NCI-H345 treated with DMSO at 0.1 percent for 48 hours (cell line): ENCODE data around the gene ALDH3A2.
A peak's percentile ranks its signal among the peaks of the same experiment; 100 is the strongest.
"Not testable (repeated sequence)": the region's sequence is repeated elsewhere in the genome, so short reads cannot be mapped to it uniquely, and the experiment has no call there.

Source experiments
- DNase-seq: peaks from one replicate; lab custom pipeline; 2025; ENCODE audit not compliant: unreplicated experiment; lab: John Stamatoyannopoulos, UW

Gene ALDH3A2

DNA sequence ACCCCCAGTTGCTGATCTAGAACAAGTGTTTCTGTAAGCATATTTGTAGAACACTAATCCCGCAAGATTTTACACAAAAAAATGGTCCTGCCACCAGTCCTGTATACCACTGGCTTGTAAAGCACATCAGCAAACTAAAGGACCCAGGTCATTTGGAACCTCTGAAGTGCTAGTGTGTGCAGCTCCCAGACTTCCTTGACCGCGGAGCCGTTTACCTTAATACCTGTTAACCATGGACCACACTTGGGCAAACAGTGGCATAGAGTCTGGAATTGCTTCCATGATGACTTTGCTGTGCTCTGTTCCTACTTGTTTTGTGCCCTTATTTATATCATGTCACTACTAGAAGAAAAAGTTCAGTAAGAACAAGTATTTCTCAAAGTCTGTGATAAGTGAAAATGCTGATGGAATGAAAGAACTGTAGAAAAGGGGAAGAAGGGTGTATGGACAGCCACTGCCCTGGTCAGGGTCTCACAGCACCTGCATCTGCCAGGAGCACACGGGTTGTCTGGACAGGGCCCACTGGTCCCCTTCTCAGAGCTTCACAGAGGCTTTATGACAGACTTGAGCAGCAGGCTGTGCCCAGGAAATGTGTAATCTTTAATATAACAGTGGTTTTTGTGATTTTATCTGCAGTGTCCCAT lies 29.3 kb downstream of the ALDH3A2 start:
- no peak for DNase-seq

DNA sequence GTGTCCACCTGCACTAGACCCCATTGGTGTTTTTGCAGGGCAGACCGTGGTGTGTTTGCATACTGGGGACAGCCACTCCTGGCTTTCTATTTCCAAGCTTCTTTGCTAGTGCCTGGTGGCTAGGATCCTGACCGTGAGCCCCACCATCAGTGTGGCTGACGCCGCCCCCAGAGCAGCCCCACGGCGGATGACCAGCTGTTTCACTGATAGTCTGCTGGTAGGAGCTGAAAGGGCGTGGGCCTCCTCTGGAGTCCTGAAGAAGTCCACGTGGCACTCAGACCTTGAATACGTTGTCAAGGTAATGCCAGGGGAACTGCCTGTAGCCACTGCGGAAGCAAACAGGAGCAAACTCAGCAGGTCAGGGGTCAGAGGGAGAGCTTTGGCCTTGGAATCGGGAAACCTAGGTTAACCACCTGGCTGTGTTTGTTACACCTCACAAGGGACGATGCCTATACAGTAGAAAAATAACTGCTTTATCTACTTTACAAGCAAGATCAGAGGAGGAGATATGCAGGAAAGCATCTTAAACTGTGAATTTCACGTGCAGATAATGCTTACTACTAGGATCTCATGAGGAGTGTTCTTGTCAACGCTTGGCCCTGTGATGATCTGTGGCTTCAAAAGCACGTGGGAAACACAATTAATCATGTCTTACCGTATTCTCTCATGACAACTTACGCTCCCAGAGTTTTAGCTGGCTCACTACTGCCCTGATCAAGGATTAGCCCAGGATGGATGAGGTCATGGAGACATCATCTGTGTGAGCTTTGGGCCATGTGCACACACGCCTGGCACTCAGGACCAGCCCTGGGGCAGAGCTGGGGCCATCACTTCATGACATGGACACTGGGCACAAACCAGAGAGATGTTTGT lies 30.3 kb downstream of the ALDH3A2 start:
- no peak for DNase-seq

DNA sequence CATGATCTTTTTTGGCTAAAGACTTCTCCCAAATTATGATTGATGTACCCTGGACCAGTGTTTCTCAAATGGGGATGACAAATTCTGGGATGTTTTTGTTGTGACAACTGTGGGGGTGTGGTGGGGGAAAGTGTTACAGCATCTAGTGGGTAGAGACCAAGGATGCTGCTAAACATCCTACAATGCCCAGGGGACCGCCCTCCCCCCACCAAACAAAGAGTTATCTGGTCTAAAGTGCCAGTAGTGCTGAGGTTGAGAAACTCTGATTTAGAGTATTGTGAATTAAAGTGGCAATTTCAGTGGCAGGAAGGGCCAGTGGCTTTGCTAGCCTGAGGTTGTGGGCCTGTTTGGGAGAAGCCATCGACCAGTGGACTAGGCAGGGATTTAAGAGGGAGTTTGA lies 34.6 kb downstream of the ALDH3A2 start:
- no peak for DNase-seq

DNA sequence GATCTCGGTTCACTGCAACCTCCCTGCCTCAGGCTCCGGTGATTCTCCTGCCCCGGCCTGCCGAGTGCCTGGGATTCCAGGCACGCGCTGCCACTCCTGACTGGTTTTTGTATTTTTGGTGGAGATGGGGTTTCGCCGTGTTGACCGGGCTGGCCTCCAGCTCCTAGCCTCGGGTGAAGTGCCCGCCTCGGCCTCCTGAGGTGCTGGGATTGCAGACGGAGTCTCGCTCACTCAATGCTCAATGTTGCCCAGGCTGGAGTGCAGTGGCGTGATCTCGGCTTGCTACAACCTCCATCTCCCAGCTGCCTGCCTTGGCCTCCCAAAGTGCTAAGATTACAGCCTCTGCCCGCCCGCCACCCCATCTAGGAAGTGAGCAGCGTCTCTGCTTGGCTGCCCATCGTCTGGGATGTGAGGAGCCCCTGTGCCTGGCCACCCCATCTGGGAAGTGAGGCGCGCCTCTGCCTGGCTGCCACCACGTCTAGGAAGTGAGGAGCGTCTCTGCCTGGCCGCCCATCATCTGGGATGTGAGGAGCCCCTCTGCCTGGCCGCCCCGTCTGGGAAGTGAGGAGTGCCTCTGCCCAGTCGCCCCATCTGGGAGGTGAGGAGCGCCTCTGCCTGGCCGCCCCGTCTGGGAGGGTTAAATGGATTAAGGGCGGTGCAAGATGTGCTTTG lies 36.5 kb downstream of the ALDH3A2 start:
- DNase-seq = not testable (repeated sequence)

DNA sequence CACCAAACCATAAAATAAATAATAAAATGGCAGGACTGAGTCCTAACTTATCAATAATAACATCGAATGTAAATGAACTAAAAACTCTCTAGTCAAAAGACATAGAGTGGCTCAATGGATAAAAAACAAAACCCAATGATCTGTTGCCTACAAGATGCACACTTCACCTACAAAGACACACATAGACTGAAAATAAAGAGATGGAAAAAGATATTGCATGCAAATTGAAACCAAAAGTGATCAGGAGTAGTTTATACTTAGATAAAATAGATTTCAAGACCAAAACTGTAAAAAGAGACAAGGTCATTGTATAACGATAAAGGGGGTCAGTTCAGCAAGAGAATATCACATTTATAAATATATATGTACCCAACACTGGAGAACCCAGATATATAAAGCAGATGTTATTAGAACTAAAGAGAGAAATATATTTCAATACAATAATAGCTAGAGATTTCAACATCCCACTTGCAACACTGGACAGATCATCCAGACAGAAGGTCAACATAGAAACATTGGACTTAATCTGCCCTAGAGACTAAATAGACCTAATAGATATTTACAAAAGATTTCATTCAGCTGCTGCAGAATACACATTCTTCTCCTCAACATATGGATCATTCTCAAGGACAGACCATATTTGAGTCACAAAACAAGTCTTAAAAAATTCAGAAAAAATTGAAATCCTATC lies 38.0 kb downstream of the ALDH3A2 start:
- no peak for DNase-seq

- no peak for DNase-seq
Observed at GRCh38 chr17:19702217-19702641, 53.7 kb downstream of the ALDH3A2 start.

DNA sequence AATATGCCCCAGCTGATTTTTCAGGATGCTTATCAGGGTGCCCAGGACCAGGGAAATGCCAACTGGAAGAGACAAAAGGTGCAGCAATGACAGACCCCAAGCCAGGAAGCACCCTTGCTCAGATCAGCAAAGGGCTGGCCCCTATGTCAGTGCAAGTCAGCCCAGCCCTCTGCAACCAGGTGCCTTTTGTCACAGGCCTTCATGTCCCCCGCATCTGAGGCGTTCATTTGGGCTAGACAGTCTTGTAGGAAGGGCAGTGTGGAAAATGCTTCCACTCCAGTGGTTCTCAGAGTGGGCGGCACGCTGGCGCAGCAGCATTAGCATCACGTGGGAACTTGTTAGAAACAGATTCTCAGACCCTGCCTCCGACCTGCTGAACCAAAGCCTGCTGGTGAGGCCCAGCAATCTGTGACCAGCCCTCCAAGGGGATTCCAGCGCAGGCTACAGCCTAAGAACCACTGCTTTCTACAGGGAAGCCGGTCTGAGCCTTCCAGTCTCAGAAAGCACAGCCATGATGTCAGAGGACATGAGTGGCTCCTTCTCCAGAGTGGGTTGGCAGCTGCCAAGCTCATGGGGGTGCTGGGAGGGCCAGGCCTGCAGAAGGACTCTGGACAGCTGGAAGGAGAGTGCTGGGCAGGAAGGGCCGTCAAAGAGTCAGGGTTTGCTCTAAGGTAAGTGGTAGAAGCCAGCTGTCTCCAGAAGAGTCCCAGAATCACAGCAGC lies 54.7 kb downstream of the ALDH3A2 start:
- no peak for DNase-seq

DNA sequence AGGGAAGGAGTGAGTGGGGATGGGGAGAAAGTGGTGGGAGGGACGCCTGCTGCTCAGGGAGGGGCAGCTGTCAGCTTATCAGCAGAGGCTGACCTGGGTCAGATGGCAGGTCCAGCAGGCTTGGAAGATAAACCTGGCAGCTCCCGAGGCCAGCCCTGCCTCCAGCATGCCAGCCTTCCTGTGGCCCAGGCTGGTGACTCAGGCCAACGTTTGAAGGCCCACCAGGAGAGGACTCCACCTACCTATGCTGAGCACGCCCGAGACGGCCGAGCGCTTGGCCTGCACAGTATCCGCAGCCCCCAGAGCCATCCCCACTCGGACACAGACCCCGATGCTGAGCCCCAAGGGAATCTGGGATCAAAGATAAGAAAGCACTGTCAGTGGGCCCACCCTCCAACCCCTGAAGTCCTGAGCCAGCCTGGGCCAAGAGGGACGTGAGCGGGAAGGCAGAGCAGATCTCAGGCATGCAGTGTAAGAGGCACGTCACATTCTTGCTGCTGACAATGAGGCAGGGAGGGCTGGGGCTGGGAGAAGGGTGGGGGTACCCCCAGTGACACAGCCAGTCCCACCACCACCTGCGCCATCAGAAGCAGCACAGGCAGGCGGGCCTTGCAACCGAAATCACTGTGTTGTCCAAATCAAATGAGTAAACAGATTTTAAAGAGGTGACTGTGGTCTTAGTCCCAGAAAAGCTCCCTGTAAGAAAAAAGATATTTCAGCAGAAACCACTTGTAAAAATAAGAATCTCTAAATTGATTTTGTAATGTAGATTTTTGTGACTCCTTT lies 55.5 kb downstream of the ALDH3A2 start:
- DNase-seq = no peak

- DNase-seq = no peak
Observed at GRCh38 chr17:19705201-19705600, 56.6 kb downstream of the ALDH3A2 start.

DNA sequence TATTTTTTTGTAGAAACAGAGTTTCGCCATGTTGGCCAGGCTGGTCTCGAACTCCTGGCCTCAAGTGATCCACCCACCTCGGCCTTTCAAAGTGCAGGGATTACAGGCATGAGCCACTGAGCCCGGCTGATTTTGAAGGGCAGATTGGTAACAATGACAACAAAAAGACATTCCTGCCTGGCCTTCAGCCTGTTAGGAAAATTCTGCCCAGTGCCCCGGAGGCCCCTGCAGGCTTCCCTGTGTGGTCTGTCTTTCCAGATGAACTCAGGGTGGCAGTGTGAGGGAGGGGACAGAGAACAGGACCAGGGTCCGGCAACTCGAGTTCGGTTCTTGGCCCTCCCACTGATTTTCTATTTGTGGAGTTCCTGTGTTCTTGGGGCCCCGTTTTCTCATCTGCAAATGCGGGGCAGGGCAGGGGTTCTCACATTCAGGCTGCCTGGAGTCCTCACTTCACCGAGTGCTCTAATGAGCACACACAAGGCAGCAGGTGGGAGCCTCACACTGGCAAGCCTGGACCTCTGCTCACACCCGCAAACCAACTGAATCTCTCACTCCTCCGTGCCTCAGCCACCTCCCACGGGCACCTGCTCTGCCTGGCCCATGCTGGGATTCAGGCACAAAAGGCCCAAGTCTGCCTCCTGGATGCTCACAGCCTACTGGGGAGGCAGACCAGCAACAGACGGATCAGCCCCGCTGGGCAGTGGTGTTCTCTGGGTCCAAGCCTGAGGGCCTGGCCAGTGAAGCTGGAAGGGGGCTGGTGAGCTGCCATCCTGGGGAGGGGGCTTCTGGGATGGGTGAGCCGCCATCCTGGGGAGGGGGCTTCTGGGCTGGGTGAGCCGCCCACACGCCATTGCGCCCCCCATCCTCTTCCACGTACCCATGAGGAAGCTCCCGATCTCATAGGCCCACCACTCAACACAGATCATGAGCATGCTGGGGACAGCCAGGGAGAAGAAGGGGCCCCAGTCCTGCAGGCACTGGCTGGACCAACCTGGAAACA lies 57.5 kb downstream of the ALDH3A2 start:
- DNase-seq = peak; percentile 16

DNA sequence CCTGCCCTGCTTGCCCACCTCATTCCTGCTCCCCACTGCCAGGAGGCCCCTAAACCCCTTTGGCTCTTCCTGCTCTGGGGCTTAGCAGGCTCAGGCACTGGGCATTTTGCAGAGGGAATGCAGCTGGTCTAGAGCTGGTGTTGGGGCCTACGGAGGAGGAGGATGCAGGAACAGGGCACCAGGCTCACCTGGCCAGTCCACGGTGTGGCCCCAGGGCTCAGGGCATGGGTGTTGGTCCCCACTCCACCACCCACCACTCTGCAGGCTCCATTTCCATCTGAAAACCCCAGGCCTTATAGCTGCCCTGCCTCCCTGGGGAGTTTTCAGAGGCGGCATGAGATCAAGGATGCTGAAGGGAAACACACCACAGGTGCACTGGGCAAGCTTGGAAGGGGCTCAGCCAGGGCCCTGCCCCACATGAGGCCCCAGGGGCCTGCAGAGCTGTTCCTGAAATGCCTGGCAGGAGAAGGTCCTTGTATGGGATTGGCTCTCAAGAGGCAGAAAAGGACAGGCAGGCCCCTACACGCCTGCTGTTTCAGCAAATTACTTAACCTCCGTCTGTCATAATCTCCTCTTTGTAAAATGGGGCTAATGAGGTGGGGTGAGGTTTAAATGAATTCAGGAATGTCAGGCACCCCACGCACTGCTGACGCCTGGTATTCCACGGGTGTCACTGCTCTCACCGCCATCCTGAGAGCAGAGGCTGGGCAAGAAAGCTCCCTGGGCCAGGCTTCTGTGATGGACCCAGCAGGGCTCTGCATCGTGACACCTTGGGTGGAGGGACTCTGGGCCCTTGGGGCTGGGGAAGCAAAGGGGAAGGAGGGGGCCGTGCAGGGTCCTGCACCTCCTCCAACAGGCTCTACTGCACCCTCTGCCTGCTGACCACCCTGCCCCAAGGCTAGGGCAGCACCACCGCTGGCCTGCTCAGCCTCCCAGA lies 58.5 kb downstream of the ALDH3A2 start:
- peak; percentile 66 for DNase-seq

GRCh38 chr17:19707728-19708221 lies 59.2 kb downstream of the ALDH3A2 start:
- DNase-seq = no peak

DNA sequence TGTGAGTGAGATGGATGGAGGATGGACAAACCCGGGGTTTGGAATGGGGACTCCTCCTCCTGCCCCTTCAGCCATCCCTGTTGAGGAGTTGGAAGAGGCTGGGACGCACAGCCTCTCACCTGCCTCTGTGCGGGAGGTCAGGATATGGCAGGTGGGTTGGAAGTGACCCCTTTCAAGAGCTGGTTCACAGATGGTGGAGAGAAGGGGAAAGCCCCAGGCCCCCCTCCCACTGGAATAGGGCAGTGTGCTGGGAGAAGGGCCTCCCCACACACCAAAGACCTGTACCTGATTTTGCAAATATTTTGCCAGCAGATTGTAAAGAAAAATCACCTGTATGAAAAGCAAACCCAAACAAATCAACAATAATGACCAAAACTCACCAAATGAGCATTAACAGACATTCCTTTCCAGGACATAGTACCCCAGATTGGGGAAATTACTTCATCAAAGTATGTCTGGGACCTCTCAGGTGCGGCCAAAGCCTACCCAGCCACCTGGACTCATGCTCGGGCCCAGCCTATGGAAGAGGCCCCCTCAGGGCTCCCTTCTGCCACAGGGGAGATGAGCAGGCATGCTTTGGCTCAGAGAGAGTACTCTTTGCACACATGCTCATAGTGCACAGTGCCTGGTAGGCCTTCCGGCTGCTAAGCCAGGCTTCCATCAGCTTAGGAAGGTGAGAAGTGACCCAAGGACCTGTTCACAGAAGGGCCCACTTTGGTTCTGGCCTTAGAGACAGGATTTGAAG lies 60.1 kb downstream of the ALDH3A2 start:
- DNase-seq = no peak

DNA sequence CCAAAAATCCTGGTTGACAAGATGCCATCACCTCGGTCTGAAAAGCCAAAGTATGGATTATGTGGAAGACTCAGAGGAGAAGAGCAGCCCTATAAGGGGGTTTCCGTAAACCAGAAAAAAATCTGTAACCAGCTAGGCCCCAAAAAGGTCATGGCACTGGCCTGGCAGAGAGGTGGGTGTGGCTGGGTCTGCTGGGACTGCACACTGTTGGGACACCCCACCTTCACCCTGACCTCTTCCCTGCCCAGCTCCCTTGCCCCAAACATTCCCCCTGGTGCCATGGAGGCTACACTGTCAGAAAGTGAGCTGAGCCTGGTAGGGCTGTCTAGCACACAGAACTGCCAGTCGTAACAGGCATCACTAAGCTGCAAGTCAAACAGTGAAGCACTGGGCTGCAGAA lies 61.3 kb downstream of the ALDH3A2 start:
- no peak for DNase-seq

DNA sequence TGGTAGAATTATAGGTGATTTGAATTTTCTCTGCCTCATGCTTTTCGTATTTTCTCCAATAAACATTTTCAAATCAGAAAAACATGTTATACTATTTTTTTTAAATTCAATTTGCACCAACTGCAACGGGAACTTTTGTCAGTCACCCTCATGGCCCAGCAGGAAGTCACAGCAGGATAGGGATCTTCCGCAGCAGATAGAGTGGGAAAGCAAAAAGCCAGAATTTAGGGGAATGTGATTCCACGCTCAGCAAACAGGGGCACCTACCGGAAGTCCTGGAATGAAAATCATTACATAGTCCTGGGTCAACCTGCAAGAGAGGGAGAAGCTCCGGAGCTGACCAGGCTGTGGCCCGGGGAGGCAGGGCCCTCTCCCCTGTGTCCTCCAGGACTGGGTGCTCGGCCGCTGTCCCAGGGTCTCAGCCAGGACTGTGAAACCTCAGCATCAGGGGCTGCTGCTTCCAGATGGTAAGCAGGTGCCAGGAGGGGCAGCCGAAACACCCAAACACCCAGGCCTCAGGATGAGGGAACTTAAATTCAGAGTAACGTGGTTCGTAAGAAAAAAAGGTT lies 64.0 kb downstream of the ALDH3A2 start:
- no peak for DNase-seq

- no peak for DNase-seq
Observed at GRCh38 chr17:19713462-19713861, 64.9 kb downstream of the ALDH3A2 start.
